GM12873 (cell line): ENCODE results near the gene TESK2.
A peak's percentile ranks its signal among the peaks of the same experiment; 100 is the strongest.

Experiments
- CTCF ChIP-seq: IDR thresholded peaks from 2 replicates; pipeline ENCODE4 v1.5.1; 2012; ENCODE audit warnings: low read depth, mild to moderate bottlenecking, moderate library complexity, low read length, control low read depth; ENCODE audit not compliant: insufficient read depth; ENCODE audit errors: missing control alignments

TESK2 gene

GRCh38 chr1:45490626-45491486, at the start of gene TESK2:
TESK2 (minus strand) TSS chr1:45491163; CDS start chr1:45457785, 33,378 bp downstream.
- peak; percentile 31 for TF ChIP-seq CTCF

- TF ChIP-seq CTCF = no peak
These were observed 45.9 kb upstream of the TESK2 start for GRCh38 chr1:45536886-45537285.

- TF ChIP-seq CTCF = no peak
These were observed 45.2 kb upstream of the TESK2 start for GRCh38 chr1:45535988-45536766.

- no peak for TF ChIP-seq CTCF
These were observed 40.9 kb upstream of the TESK2 start for GRCh38 chr1:45531873-45532272.

GRCh38 chr1:45530632-45531135, 39.7 kb upstream of the TESK2 start:
- no peak for TF ChIP-seq CTCF

- TF ChIP-seq CTCF = no peak
These were observed 35.2 kb upstream of the TESK2 start for GRCh38 chr1:45526135-45526644.

- TF ChIP-seq CTCF = no peak
These were observed 31.6 kb upstream of the TESK2 start for GRCh38 chr1:45522324-45523104.
